GM19035 (cell line): ENCODE data around the gene ARL15.
"Not testable (repeated sequence)": the region's sequence is repeated elsewhere in the genome, so short reads cannot be mapped to it uniquely, and the experiment has no call there.

Experiments
- ATAC-seq: cut with Tn5 transposase; IDR thresholded peaks from one replicate; pipeline ENCODE4 v1.9.1; 2021; ENCODE audit not compliant: unreplicated experiment

The ARL15 gene

GRCh38 chr5:54049144-54049543 lies 261.2 kb downstream of the ARL15 start:
- no peak for ATAC-seq

GRCh38 chr5:54045077-54045792 lies 265.1 kb downstream of the ARL15 start:
- ATAC-seq: no peak

DNA sequence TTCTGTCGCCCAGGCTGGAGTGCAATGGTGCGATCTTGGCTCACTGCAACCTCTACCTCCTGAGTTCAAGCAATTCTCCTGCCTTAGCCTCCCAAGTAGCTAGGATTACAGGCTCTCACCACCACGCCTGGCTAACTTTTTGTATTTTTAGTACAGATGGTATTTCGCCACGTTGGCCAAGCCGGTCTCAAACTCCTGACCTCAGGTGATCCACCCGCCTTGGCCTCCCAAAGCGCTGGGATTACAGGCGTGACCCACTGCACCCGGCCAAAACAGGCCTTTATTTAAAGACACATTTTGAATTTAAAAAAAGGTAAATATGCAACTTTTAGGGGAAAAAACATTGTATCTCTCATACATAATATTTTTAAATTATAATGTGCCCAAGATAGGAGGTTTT lies 266.1 kb downstream of the ARL15 start:
- ATAC-seq: not testable (repeated sequence)

- no peak for ATAC-seq
Observed at GRCh38 chr5:54040804-54041203, 269.6 kb downstream of the ARL15 start.

GRCh38 chr5:54040018-54040417 lies 270.4 kb downstream of the ARL15 start:
- no peak for ATAC-seq

GRCh38 chr5:54037205-54037604 lies 273.2 kb downstream of the ARL15 start:
- no peak for ATAC-seq

- no peak for ATAC-seq
Observed at GRCh38 chr5:54030981-54031380, 279.4 kb downstream of the ARL15 start.

GRCh38 chr5:54024466-54024865 lies 285.9 kb downstream of the ARL15 start:
- no peak for ATAC-seq

- ATAC-seq: no peak
Observed at GRCh38 chr5:54022223-54022622, 288.1 kb downstream of the ARL15 start.

GRCh38 chr5:54021431-54022164 lies 288.8 kb downstream of the ARL15 start:
- ATAC-seq: no peak

- no peak for ATAC-seq
Observed at GRCh38 chr5:54018438-54018837, 291.9 kb downstream of the ARL15 start.

DNA sequence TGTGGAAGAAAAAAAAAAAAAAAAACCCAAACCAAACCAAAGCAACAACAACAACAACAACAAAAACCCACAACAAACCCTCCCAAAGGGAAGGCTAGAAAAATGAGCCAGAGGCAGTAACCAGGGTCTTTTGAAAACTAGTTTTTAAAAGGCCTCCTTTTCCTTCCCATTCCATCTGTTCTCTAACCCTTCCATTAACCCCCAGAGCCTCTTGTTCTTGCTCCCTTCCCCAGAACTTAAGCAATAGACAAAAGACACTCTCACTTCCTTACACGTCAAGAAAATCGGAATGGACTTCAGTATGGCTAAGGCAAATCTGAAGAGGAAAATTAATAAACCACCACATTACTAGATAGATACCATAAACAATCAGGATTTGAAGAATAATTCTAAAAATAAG lies 292.8 kb downstream of the ARL15 start:
- ATAC-seq: no peak

DNA sequence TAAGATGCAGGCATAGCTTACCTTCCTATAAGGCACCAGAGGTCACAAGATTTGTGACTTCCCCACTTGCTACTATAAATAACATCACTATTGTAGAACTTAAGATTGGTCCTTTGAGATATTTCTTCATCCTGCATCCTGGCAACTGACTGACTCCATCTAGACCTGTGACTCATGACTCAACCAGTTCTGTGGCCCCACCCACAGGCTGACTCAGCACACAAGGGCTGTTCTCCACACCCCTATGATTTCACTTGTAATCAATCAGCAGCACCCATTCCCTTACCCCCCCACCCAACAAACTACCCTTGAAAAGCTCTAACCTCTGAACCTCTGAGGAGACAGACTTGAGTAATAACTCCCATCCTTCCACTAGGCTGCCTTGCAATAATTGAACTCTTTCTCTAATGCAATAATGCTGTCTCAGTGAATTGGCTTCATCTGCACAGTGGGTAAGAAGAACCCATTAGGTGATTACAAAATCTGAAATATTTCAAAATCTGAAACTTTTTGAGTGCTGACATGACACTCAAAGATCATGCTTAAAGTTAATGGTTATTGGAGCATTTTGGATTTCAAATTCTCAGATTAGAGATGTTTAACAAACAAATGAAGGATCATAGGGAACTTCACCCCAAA lies 296.7 kb downstream of the ARL15 start:
- ATAC-seq: no peak

DNA sequence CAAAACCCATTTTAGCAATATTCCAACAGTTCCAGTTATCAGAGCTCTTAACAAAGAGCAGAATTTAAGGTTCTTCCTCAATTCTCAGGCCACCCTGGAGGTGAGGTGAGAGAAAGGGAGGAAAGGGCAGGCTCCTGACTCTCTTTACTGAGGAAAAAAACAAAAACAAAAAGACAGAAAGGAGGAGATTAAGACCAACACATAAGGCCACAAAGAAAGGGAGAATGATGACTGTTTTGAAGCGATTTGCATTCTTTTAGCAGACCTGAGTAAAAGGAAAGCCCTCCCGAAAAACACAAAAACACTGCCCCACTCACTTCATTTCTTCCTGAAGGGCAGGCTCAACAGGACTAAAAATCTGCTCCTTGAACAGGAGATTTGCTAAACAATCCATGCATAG lies 300.5 kb downstream of the ARL15 start:
- ATAC-seq: no peak

DNA sequence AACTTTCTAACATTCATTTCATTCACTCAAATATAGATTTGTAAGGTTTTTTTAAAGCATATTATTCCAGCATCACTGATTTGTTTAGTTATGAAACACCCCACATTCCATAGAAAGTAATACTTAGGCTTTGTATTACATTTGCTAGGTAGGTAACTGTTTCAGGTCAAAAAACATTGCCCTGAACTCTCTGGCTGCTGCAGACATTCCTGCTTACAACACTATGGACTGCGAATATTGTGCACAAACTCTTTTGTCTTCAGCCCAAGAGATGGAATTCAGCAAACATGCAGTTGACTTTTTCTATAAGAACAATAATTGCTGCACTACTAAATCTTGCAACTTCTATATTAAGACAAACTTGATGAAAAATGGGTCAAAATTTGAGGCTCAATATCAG lies 301.0 kb downstream of the ARL15 start:
- ATAC-seq: no peak

DNA sequence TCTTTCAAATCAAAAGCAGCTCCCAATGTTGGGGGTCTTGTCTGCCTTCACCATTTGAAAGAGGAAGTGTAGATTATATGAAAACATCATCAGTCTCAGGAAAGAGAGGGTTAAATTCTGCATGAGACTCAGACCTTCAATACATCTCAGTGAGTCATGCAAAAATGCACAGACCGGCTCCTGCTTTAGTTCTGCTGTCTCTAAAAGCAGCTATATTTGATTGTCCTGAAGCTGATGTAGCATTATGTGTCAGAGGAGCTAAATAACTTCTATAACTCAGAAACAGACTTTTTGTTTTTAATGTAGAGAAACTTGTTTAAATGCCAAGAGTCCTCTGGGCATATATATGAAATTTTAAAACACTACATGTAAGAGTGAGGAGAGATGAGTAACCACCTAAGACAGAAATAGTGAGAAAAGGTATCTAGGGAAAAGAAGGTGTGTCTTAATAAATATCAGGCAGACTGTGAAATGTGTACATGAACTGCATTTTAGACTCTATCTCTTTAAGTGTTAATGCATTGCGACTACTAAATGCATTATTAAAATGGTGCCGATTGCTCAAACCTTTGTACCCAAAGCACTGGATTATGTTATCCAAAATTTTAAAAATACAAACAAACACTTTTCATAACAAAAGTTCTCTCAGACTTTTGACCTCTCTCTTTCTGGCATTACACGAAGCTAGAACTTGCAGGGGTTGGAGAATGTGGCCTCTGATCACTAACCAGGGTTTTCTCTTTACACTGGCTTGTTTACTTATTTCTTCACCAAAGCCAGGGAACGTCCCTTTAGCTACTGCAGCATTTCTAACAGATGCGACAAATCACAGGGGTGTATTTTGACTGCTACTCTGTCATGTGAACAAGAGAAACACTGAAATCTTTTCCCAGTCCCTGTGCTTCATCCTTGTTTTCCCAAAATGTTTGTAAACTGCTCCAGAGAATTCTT lies 302.3 kb downstream of the ARL15 start:
- ATAC-seq: no peak

- no peak for ATAC-seq
Observed at GRCh38 chr5:54004697-54005096, 305.7 kb downstream of the ARL15 start.

DNA sequence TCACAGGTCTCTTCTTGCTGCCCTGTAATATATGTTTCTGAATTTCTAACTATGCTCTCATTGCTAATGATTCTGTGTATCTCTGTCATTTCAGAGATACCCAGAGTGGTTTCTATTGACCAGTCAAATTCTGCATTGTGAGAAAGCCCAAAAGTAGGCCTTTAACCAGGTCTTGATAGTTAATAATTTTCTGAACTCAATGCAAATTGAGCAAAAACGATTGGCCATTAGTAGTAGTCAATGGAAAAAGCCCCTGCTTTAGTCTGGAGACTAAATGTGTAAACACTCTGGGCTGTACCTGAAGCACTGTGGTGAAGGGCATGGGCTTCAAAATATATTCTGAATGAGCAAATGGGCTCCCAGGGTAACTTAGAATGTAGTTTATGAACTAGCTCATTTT lies 307.6 kb downstream of the ARL15 start:
- no peak for ATAC-seq

GRCh38 chr5:54001976-54002775 lies 308.2 kb downstream of the ARL15 start:
- no peak for ATAC-seq

DNA sequence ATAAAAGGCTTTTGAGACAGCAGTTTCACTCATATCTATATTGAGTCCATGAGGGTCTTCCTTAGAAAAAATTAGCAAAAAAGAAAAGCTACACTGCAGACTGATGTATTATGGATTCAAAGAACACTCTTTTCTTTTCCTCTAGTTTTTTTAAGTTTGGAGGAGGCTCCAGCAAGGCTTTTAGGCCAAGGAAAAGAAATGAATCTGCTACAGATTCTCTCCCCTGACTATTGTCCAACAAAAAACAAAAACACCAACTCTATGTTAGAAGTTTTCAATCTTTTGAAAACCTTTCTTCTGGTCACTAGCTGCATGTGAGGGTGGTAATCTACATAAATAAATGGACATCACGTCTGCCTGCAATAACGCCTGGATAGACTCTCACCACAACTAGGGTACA lies 310.4 kb downstream of the ARL15 start:
- ATAC-seq: no peak
